ENCODE data around the gene FSD2. TPM values are rescaled to one million over a fixed set of nuclear protein-coding genes. Genes with fewer than 3 reads are reported as not detected.

FSD2 gene
- total RNA-seq, 4 donors from 2014 or later = not detected

DNA sequence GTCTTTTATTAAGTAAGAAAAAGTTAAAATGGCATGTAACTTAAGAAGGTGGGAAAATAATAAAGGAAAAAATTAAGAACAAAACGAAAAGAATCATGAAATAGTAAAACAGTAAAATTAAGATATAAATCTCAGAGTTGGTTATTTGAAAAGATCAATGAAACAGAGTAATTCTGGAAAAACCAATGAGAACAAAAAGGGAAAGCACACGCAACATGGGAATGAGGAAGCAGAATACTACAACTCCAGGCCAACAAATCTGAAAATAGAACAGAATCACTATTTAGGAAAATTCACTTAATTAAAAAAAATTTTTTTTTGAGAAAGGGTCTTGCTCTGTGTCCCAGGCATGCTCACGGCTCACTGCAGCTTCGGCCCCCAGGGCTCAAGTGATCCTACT lies 34.3 kb upstream of the FSD2 start:
- TF ChIP-seq, protein P1, sequence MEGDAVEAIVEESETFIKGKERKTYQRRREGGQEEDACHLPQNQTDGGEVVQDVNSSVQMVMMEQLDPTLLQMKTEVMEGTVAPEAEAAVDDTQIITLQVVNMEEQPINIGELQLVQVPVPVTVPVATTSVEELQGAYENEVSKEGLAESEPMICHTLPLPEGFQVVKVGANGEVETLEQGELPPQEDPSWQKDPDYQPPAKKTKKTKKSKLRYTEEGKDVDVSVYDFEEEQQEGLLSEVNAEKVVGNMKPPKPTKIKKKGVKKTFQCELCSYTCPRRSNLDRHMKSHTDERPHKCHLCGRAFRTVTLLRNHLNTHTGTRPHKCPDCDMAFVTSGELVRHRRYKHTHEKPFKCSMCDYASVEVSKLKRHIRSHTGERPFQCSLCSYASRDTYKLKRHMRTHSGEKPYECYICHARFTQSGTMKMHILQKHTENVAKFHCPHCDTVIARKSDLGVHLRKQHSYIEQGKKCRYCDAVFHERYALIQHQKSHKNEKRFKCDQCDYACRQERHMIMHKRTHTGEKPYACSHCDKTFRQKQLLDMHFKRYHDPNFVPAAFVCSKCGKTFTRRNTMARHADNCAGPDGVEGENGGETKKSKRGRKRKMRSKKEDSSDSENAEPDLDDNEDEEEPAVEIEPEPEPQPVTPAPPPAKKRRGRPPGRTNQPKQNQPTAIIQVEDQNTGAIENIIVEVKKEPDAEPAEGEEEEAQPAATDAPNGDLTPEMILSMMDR (IDR thresholded peaks at IDR 0.05) = no peak
- DNase-seq (ENCODE audit: low spot score) (no peak), ATAC-seq (ENCODE audit: low FRiP score) (no peak)

DNA sequence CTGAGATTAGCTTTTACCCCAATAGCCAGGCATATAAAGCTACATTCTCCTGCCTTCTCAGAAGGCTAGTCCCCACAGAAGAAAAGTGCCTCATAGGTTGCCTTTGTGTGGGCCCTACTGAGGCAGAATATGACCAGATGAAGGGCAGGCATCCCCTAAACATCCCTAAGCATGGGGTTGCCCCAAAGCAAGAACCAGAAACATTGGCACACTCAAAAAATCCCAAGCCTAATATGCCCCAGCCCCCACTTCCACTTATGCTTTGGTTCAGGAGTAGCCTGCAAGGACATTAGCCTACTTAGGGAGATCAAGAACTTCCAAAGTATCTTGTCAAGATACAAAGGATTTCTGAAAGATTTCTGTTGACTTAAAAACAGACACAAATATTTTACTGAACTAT lies 33.3 kb upstream of the FSD2 start:
- no peak for DNase-seq (ENCODE audit: low spot score)
- TF ChIP-seq, protein P1 (IDR thresholded peaks at IDR 0.05) = no peak
- ATAC-seq (ENCODE audit: low FRiP score) = no peak

DNA sequence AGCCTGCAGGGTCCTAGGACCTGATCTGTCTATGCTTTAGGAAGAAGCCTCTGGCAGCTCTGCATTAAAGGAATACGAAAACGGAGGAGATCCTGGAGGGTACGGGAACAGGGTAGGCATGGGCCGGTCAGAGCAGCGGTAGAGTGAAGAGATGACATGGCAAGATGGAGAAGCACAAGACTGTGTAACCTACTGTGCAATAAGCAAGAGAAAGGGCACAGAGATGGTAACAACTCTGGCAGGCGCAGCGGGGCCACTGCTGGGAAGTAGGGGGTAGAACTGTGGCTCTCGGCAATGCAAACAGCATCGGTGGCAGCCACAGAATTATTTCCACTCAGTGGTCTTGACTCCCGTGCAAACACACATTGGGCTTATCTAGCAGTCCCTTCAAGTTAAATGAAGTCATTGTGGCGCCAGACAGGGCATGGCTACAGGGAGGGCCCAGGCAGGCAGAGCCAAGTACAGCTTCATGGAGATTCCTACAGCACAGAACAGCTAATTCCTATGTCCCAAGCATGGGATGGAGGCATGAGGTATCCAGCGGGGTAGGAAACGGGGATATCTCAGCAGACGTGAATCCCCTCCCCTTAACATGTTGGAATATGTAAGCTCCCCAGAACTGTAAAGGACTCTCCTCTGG lies 32.3 kb upstream of the FSD2 start:
- no peak for DNase-seq (ENCODE audit: low spot score)
- TF ChIP-seq, protein P1 (IDR thresholded peaks at IDR 0.05) = no peak
- ATAC-seq (ENCODE audit: low FRiP score) = no peak

DNA sequence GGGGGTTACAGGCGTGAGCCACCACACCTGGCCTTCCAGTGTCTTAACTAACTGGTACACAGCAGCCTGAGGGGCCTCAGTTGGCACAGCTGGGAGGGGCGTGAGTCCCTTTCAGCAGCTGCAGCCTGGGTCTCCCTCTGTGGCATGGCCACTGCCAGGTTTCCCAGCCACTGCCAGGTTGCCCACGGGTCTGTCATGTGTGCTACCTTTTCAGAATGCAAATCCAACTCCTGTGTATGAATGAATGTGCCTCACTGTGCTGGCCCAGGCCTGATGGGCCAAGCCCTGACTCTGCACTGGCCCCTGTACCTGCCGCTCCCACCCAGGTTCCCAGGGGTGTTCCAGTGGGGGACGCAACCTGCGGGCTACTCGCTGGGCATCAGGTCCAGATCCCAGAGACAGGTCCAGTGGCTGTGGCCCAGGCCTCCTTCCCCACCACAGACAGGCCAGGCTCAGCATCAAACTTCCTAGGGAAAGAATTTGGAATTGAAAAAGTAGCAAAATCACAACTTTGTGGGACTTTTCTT lies 29.6 kb upstream of the FSD2 start:
- DNase-seq (ENCODE audit: low spot score) = no peak
- TF ChIP-seq, protein P1 (IDR thresholded peaks at IDR 0.05) = no peak
- ATAC-seq (ENCODE audit: low FRiP score) = no peak

DNA sequence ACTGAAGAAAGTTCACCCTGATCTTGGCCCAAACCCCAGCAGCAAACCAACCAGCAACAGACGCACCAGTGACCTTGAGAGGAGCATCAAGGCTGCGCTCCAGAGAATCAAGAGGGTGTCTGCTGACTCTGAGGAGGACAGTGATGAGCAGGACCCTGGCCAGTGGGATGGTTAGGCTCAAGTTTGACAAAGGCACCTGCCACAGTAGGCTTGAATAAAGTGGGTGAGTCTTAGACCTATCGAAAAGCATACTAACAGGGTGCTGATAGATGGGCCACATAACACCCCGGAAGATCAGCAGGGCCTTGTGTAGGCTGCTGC lies 27.5 kb upstream of the FSD2 start:
- TF ChIP-seq, protein P1 (IDR thresholded peaks at IDR 0.05) = no peak
- DNase-seq (ENCODE audit: low spot score) (no peak), ATAC-seq (ENCODE audit: low FRiP score) (no peak)

DNA sequence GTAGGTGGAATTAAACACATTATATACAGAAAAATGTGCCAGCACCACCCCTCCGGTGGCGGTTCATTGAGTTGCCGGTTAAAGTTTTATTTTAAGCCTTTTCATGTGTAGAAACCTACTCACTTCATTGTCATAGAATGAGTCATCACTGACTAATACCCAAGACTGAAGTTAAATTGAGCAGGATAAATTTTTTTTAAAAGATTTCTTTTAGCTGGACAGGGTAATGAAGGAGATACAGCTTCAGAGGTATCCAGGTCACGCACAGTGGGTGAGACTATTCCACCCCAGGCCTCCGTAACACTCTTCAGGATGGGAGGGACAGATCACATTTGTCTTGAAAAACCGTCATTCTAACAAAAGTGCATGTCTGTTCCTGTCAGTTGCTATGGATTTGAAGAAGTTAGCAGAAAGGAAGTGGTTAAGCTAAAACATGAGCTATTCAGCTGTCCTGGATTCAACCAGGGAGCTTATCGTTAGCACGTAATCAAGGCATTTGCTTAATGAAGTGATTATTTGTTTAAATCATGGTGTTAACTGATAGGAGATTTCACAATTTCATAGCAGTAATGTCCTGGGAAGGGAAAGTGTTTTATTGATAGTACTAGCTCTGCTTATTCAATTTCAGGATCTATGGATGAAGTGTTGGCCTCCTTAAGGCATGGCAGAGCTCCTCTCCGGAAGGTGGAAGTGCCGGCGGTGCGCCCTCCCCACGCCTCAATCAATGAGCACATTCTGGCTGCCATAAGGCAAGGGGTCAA lies 26.9 kb upstream of the FSD2 start:
- DNase-seq (ENCODE audit: low spot score) = no peak
- ATAC-seq (ENCODE audit: low FRiP score) = peak; percentile 65

More for the DNA sequence above, 26.9 kb upstream of the FSD2 start:
- TF ChIP-seq, protein P1 (IDR thresholded peaks at IDR 0.05) = no peak

Data from omental fat pad (tissue), 4 donors.